Testis (tissue), 5 donors: ENCODE data around the gene ZNF627. TPM values are rescaled to one million over a fixed set of nuclear protein-coding genes. Genes with fewer than 3 reads are reported as not detected.

Experiments used
- DNase-seq: peaks from one replicate; pipeline ENCODE4 v3.0.0-alpha.2; 2019
- H3K27ac ChIP-seq, 2 donors: fragments of 200-600 bp; sonication (generic); one replicate each; pipeline ENCODE4 v1.5.1; 2019
- H3K27me3 ChIP-seq: fragments of 200-600 bp; sonication (generic); one replicate; pipeline ENCODE4 v1.5.1; 2019
- H3K36me3 ChIP-seq: fragments of 200-600 bp; sonication (generic); one replicate; pipeline ENCODE4 v1.5.1; 2017; ENCODE audit warnings: low read depth; ENCODE audit errors: missing control alignments
- H3K4me1 ChIP-seq: fragments of 200-600 bp; sonication (generic); one replicate; pipeline ENCODE4 v1.5.1; 2019
- H3K4me3 ChIP-seq, 2 donors: fragments of 200-600 bp; sonication (generic); one replicate each; pipeline ENCODE4 v1.5.1; 2017 to 2019
- H3K9me3 ChIP-seq: fragments of 200-600 bp; sonication (generic); one replicate; pipeline ENCODE4 v1.5.1; 2017
- POLR2A ChIP-seq: fragments of 450-650 bp; IDR thresholded peaks from one replicate; pipeline ENCODE4 v1.6.1; 2017; ENCODE audit warnings: antibody characterized with exemption, mild to moderate bottlenecking, moderate library complexity
- whole genome bisulfite sequencing, 2 donors: methylation state at CpG; one replicate each; pipeline ENCODE4 v1.1.5; 2018; 5-methylcytosine and 5-hydroxymethylcytosine counted together
- intact Hi-C: fragments of 100-400 bp; cut with DNase I; formaldehyde crosslinking; loops from one replicate; pipeline ENCODE4 v1.15.1; 2023; ENCODE audit warnings: low total_unique reads
- long read RNA-seq, 2 donors: transcript quantifications; one replicate each; lab custom pipeline, GENCODE V29; 2026
- polyA plus RNA-seq: library from polyadenylated mRNA; stranded (reverse); fragments of 350-450 nt; fragmentation: Illumina TruSeq; extraction: RNeasy Lipid Tissue Mini Kit (QIAGEN cat#74804); gene quantifications from one replicate; pipeline ENCODE4 v1.2.3, GENCODE V29; 2014; ENCODE audit warnings: low read depth, low replicate concordance; ENCODE audit not compliant: insufficient read depth
- total RNA-seq, 2 donors: library from RNA; depleted of rRNA; stranded (reverse); fragments of >200 nt; gene quantifications; one replicate each; pipeline ENCODE4 v1.2.3, GENCODE V29; 2016
- TF ChIP-seq, protein P1 (sequence below), 3 experiments: fragments of 450-650 bp in 2 of 3; fragments of 200-600 bp in 1 of 3; sonication (generic) in 1 of 3; IDR thresholded peaks; one replicate each; pipeline ENCODE4 v1.5.1; 2016 to 2019; ENCODE audit warnings: antibody characterized with exemption in 3 of 3, mild to moderate bottlenecking in 2 of 3, moderate library complexity in 1 of 3

The ZNF627 gene
- total RNA-seq = 10 to 100 TPM; 15.5 to 17.2 TPM
- 16.7 TPM for polyA plus RNA-seq
- long read RNA-seq, donor 1, transcript ZNF627-201 (4 exons, 2,840 nt) = major isoform, 11 of 18 reads
- long read RNA-seq, donor 1, partial matches to known transcripts = 7 of 18 reads
- long read RNA-seq, donor 1, other reads (novel, unspliced or antisense) = 0 of 18 reads
- long read RNA-seq, donor 2, transcript ZNF627-201 (4 exons, 2,840 nt) = major isoform, 9 of 9 reads
- long read RNA-seq, donor 2, partial matches to known transcripts = 0 of 9 reads
- long read RNA-seq, donor 2, other reads (novel, unspliced or antisense) = 0 of 9 reads

- Histone ChIP-seq H3K4me1 (peaks cover 3% of the 10 kb centered on the region), H3K4me3 (peak within 1 kb of the TSS; percentile 73 to 76), H3K9me3 (no peaks in the 10 kb centered on the region), H3K27me3 (no peaks in the 10 kb centered on the region), H3K27ac (peak within 1 kb of the TSS; percentile 83 to 88), H3K36me3 (no peaks in the 10 kb centered on the region)
- TF ChIP-seq POLR2A = peak; percentile 96
- TF ChIP-seq, protein P1, sequence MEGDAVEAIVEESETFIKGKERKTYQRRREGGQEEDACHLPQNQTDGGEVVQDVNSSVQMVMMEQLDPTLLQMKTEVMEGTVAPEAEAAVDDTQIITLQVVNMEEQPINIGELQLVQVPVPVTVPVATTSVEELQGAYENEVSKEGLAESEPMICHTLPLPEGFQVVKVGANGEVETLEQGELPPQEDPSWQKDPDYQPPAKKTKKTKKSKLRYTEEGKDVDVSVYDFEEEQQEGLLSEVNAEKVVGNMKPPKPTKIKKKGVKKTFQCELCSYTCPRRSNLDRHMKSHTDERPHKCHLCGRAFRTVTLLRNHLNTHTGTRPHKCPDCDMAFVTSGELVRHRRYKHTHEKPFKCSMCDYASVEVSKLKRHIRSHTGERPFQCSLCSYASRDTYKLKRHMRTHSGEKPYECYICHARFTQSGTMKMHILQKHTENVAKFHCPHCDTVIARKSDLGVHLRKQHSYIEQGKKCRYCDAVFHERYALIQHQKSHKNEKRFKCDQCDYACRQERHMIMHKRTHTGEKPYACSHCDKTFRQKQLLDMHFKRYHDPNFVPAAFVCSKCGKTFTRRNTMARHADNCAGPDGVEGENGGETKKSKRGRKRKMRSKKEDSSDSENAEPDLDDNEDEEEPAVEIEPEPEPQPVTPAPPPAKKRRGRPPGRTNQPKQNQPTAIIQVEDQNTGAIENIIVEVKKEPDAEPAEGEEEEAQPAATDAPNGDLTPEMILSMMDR (IDR thresholded peaks at IDR 0.05) = peak in 2 of 3 experiments; percentile 29 to 31
- WGBS, 2 donors = 0% methylated on average over 23 to 67 of the region's 67 CpGs
- intact Hi-C loops = no loop called here
- peak; percentile 100 for DNase-seq
These were observed at the start of gene ZNF627 for GRCh38 chr19:11597202-11598102. TSS of gene ZNF627 (plus strand) at chr19:11597483. CDS start at chr19:11597628, 145 bp downstream.

- Histone ChIP-seq H3K27me3 (no peaks in the 10 kb centered on the region), H3K4me1 (no peaks in the 10 kb centered on the region), H3K27ac (no peak overlapping the region), H3K9me3 (no peaks in the 10 kb centered on the region), H3K4me3 (no peak overlapping the region), H3K36me3 (no peaks in the 10 kb centered on the region)
- 81 to 87% methylated on average over 14 of the region's 14 CpGs for WGBS, 2 donors
- intact Hi-C loops = no loop called here
- no peak for DNase-seq
- no peak for TF ChIP-seq POLR2A
- TF ChIP-seq, protein P1 (IDR thresholded peaks at IDR 0.05) = no peak
These were observed 49.2 kb upstream of the ZNF627 start for GRCh38 chr19:11547929-11548700.

DNA sequence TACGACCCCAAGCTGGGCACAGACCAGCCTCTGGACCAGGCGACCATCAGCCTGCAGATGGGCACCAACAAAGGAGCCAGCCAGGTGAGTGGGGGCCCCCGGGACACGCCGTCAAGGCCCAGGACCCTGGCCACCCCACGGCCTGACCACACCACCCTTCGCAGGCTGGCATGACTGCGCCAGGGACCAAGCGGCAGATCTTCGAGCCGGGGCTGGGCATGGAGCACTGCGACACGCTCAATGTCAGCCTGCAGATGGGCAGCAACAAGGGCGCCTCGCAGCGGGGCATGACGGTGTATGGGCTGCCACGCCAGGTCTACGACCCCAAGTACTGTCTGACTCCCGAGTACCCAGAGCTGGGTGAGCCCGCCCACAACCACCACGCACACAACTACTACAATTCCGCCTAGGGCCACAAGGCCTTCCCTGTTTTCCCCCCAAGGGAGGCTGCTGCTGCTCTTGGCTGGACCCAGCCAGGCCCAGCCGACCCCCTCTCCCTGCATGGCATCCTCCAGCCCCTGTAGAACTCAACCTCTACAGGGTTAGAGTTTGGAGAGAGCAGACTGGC lies 47.8 kb upstream of the ZNF627 start:
- H3K36me3 ChIP-seq = no peaks in the 10 kb centered on the region
- H3K27ac ChIP-seq = no peak overlapping the region
- no peaks in the 10 kb centered on the region for H3K4me1 ChIP-seq
- no peaks in the 10 kb centered on the region for H3K9me3 ChIP-seq
- no peaks in the 10 kb centered on the region for H3K27me3 ChIP-seq
- WGBS, 2 donors = 76 to 89% methylated on average over 7 to 24 of the region's 24 CpGs
- intact Hi-C loops = no loop called here
- TF ChIP-seq POLR2A = no peak
- TF ChIP-seq, protein P1 (IDR thresholded peaks at IDR 0.05) = no peak
- no peak for DNase-seq
- no peak overlapping the region for H3K4me3 ChIP-seq

GRCh38 chr19:11550265-11550664 lies 47.0 kb upstream of the ZNF627 start:
- Histone ChIP-seq H3K9me3 (no peaks in the 10 kb centered on the region), H3K27me3 (no peaks in the 10 kb centered on the region), H3K4me1 (no peaks in the 10 kb centered on the region), H3K27ac (no peak overlapping the region), H3K4me3 (no peak overlapping the region), H3K36me3 (no peaks in the 10 kb centered on the region)
- no peak for TF ChIP-seq POLR2A
- TF ChIP-seq, protein P1 (IDR thresholded peaks at IDR 0.05) = no peak
- intact Hi-C loops = no loop called here
- no peak for DNase-seq
- WGBS, 2 donors = 93% methylated on average over 8 of the region's 8 CpGs
